ENCODE measurements around the gene MITF. TPM values are rescaled to one million over a fixed set of nuclear protein-coding genes. Genes with fewer than 3 reads are reported as not detected.

The MITF gene
- total RNA-seq, 1 experiment from 2014 or later: 1.9 TPM

- no peak overlapping the region for H2AFZ ChIP-seq (ENCODE audit: low read depth, low read length, poor library complexity, severe bottlenecking)
- no peak overlapping the region for H3K4me3 ChIP-seq (replicated peaks in 1 of 2; ENCODE audit: low read depth in 1 of 2, low read length in 2 of 2)
- no peaks in the 10 kb centered on the region; the same call in 1 of the 2 replicates for H3K27me3 ChIP-seq (ENCODE audit: insufficient read depth, low read length)
- H3K36me3 ChIP-seq (ENCODE audit: control insufficient read depth in 1 of 2, insufficient read depth in 2 of 2, low read length in 2 of 2): no peaks in the 10 kb centered on the region
- no peaks in the 10 kb centered on the region for H3K9me2 ChIP-seq (ENCODE audit: insufficient read depth)
- H3K4me2 ChIP-seq (ENCODE audit: low read length): no peak overlapping the region
- TF ChIP-seq TCF7L2 (IDR thresholded peaks at IDR 0.05; ENCODE audit: borderline replicate concordance, extremely low read depth, insufficient read depth, insufficient read length): no peak
- TF ChIP-seq ZFX (IDR thresholded peaks at IDR 0.05): no peak
- TF ChIP-seq, protein P1, sequence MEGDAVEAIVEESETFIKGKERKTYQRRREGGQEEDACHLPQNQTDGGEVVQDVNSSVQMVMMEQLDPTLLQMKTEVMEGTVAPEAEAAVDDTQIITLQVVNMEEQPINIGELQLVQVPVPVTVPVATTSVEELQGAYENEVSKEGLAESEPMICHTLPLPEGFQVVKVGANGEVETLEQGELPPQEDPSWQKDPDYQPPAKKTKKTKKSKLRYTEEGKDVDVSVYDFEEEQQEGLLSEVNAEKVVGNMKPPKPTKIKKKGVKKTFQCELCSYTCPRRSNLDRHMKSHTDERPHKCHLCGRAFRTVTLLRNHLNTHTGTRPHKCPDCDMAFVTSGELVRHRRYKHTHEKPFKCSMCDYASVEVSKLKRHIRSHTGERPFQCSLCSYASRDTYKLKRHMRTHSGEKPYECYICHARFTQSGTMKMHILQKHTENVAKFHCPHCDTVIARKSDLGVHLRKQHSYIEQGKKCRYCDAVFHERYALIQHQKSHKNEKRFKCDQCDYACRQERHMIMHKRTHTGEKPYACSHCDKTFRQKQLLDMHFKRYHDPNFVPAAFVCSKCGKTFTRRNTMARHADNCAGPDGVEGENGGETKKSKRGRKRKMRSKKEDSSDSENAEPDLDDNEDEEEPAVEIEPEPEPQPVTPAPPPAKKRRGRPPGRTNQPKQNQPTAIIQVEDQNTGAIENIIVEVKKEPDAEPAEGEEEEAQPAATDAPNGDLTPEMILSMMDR (IDR thresholded peaks at IDR 0.05 in 2 of 3, conservative IDR thresholded peaks at IDR 0.05 in 1 of 3; ENCODE audit: borderline replicate concordance in 1 of 3, insufficient read depth in 1 of 3, low read depth in 2 of 3, low read length in 2 of 3): no peak
- no peak for TF ChIP-seq ELF1 (IDR thresholded peaks at IDR 0.05; ENCODE audit: borderline replicate concordance, low read depth)
- TF ChIP-seq POLR2A (IDR thresholded peaks at IDR 0.05; ENCODE audit: borderline replicate concordance, extremely low read depth, insufficient read depth, insufficient read length): no peak
- no peaks in the 10 kb centered on the region for H3K4me1 ChIP-seq (ENCODE audit: control insufficient read depth in 1 of 2, insufficient read depth in 2 of 2, low read length in 2 of 2)
- ChIA-PET CTCF (no interaction called here), RAD21 (ENCODE audit: low non-redundant PET in 1 of 2, low total read pairs in 2 of 2, uncharacterized antibody in 2 of 2, unreplicated experiment in 2 of 2) (no interaction called here), POLR2A (no interaction called here)
- DNase-seq (ENCODE audit: low read depth, low spot score) (no peak), ATAC-seq (no peak)
- no peaks in the 10 kb centered on the region for H4K20me1 ChIP-seq (ENCODE audit: insufficient read depth)
- no TSS peak for BruUV-seq (replicated peaks)
- H3K9me3 ChIP-seq (ENCODE audit: control insufficient read depth in 1 of 2, insufficient read depth in 1 of 2, low read depth in 1 of 2, low read length in 2 of 2): no peaks in the 10 kb centered on the region
- H3K9ac ChIP-seq (ENCODE audit: low read length): no peak overlapping the region
- H3K27ac ChIP-seq (ENCODE audit: low read depth, low read length): no peak overlapping the region
- no peaks in the 10 kb centered on the region for H3K79me2 ChIP-seq (ENCODE audit: insufficient read depth, low read length)
- intact Hi-C loops (cut with micrococcal nuclease): no loop called here
These were observed 23.1 kb upstream of the MITF start for GRCh38 chr3:69716119-69716518.

GRCh38 chr3:69718866-69719586, 20.2 kb upstream of the MITF start:
- Histone ChIP-seq H4K20me1 (ENCODE audit: insufficient read depth) (no peaks in the 10 kb centered on the region), H3K4me1 (ENCODE audit: control insufficient read depth in 1 of 2, insufficient read depth in 2 of 2, low read length in 2 of 2) (no peaks in the 10 kb centered on the region), H3K9me2 (ENCODE audit: insufficient read depth) (no peaks in the 10 kb centered on the region), H3K9ac (ENCODE audit: low read length) (no peak overlapping the region), H3K36me3 (ENCODE audit: control insufficient read depth in 1 of 2, insufficient read depth in 2 of 2, low read length in 2 of 2) (no peaks in the 10 kb centered on the region), H3K9me3 (ENCODE audit: control insufficient read depth in 1 of 2, insufficient read depth in 1 of 2, low read depth in 1 of 2, low read length in 2 of 2) (no peaks in the 10 kb centered on the region), H2AFZ (ENCODE audit: low read depth, low read length, poor library complexity, severe bottlenecking) (no peak overlapping the region), H3K79me2 (ENCODE audit: insufficient read depth, low read length) (no peaks in the 10 kb centered on the region), H3K4me2 (ENCODE audit: low read length) (no peak overlapping the region), H3K4me3 (replicated peaks in 1 of 2; ENCODE audit: low read depth in 1 of 2, low read length in 2 of 2) (no peak overlapping the region), H3K27ac (ENCODE audit: low read depth, low read length) (no peak overlapping the region), H3K27me3 (ENCODE audit: insufficient read depth, low read length) (no peaks in the 10 kb centered on the region; the same call in 1 of the 2 replicates)
- intact Hi-C loops (cut with micrococcal nuclease): no loop called here
- ATAC-seq (no peak), DNase-seq (ENCODE audit: low read depth, low spot score) (no peak)
- no TSS peak for BruUV-seq (replicated peaks)
- ChIA-PET RAD21 (ENCODE audit: low non-redundant PET in 1 of 2, low total read pairs in 2 of 2, uncharacterized antibody in 2 of 2, unreplicated experiment in 2 of 2) (no interaction called here), POLR2A (no interaction called here), CTCF (no interaction called here)
- TF ChIP-seq JUND (IDR thresholded peaks at IDR 0.05): no peak
- no peak for TF ChIP-seq CBX3 (IDR thresholded peaks at IDR 0.05; ENCODE audit: low read depth)
- no peak for TF ChIP-seq YY1 (IDR thresholded peaks at IDR 0.05; ENCODE audit: extremely low read depth, insufficient replicate concordance, low read depth, low read length)
- TF ChIP-seq MAX (IDR thresholded peaks at IDR 0.05): no peak
- TF ChIP-seq, protein P1 (IDR thresholded peaks at IDR 0.05 in 2 of 3, conservative IDR thresholded peaks at IDR 0.05 in 1 of 3; ENCODE audit: borderline replicate concordance in 1 of 3, insufficient read depth in 1 of 3, low read depth in 2 of 3, low read length in 2 of 3): no peak
- TF ChIP-seq CEBPB (IDR thresholded peaks at IDR 0.05; ENCODE audit: low read depth): no peak
- TF ChIP-seq POLR2AphosphoS5 (IDR thresholded peaks at IDR 0.05; ENCODE audit: low read depth, low read length): no peak
- no peak for TF ChIP-seq RAD21 (IDR thresholded peaks at IDR 0.05; ENCODE audit: low read depth)

Data from HCT116 (cell line).